HG03108 (cell line): ENCODE results near the gene SNAPC4.
"Not testable (repeated sequence)": the region's sequence is repeated elsewhere in the genome, so short reads cannot be mapped to it uniquely, and the experiment has no call there.

Source experiments
- ATAC-seq: cut with Tn5 transposase; IDR thresholded peaks from one replicate; pipeline ENCODE4 v1.9.1; 2021; ENCODE audit warnings: moderate library complexity; ENCODE audit not compliant: unreplicated experiment

SNAPC4 gene

DNA sequence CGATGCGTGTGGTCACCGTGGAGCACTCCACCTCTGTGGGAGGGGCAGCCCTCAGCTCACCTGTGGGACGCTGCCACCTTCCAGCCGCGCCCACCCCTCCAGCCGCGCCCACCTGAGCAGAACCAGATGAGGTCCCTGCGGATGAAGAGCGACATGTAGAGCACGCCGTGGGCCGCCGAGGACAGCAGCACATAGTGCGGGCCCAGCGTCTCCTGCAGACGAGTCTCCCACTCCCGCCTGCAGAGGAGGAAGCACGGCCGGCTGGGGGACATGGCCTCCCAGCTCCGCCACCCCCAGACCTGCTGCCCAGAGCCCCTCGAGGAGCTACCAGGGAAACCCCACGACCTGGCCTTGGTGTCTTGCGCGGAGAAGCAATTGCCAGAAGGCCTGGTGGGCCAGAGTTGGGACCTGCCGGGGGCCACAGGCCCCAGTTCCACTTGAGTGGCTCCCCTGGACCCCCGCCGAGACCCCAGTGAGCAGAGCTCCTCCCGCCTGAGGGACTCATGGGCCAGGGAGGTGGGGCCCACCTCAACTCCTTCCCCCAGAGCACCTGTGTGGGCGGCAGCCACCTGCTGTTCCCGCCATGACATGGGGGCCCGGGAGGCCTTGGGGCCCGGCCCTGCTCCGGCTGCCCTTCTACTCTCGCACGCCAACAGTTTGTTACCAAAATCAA, 33.2 kb upstream of the SNAPC4 start:
- ATAC-seq, result no peak

GRCh38 chr9:136432591-136432990, 32.6 kb upstream of the SNAPC4 start:
- ATAC-seq, result no peak

GRCh38 chr9:136431782-136432350, 31.9 kb upstream of the SNAPC4 start:
- ATAC-seq, result no peak

DNA sequence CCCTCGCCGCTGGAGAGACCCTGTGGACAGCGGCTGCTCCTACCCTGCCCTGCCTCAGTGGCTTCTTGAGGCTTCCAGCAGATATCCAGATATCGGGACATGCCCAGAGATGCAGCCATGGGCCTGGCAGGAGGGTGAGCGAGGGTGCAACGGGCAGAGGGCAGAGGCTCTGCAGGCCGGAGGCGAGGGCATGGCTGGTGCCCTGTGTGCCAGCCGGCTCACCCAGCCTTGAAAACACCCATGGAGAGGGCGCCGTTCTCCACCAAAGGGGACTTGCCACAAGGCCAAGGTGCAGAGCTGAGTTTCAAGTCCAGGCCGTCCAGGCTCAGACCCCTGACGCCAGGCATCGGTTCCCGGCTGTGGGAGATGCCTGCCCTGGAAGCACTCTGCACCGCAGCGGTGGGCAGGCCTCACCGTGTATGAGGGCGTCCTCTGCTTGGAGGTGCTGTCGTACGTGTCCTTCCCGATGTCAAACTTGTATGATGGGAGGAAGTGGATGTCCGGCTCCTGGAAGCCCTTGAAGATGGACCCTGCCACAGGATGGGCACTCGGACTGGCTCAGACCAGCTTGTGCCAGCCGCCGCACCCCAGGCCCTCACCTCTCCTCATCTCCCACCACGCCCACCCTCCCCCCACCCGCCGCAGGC, 30.7 kb upstream of the SNAPC4 start:
- ATAC-seq, result no peak

DNA sequence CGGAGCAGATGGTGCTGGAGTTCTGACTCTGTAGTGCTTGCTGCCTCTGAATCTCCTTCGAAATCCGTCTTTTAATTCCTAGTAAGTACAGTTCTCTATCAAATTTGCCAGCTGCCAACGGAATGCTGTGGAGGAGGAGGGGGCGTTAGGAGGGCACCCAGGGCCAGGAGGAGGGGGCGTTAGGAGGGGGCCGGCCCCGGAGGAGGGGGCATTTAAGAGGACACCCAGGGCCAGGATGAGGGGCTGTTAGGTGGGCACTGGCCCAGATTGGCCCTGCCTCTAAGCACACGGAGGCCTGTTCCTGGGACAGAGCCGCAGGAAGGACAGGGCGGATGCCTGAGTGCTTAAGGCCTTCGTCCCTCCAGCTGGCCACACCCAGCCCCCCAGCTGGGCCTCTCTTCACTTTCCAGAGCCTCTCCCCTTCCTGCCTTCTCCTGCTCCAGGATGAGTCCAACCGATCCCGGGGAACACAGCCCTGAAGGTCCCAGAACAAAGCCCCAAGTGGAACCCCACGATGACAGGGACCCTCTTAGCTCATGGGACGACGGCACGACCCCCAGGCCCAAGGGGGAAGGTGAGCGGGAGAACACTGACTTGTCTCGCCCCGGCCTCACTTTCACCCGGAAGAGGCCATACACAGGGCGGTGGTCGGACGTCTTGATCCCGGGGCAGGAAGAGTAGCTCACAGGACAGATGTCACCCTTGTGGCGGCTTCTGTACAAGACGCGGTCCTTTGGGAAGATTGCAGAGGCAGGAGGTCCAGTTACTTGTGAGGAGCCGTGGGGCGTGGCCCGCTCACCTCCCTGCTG, 29.9 kb upstream of the SNAPC4 start:
- no peak for ATAC-seq

- no peak for ATAC-seq
Measured at GRCh38 chr9:136429075-136429628, 29.2 kb upstream of the SNAPC4 start.

- ATAC-seq, result no peak
Measured at GRCh38 chr9:136426787-136427186, 26.8 kb upstream of the SNAPC4 start.

DNA sequence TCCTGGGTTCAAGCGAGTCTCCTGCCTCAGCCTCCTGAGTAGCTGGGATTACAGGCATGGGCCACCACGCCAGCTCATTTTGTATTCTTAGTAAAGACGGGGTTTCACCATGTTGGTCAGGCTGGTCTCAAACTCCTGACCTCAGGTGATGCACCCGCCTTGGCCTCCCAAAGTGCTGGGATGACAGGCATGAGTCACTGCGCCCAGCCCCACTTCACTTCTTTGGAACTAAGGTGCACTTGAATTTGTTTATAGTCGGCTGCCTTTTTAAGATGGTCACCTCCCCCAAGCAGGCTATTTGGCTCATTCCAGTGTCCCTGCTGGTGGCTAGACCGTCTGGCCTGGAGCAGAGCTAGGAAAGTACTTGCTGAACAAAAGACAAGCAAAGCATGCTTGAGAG, 25.4 kb upstream of the SNAPC4 start:
- not testable (repeated sequence) for ATAC-seq

DNA sequence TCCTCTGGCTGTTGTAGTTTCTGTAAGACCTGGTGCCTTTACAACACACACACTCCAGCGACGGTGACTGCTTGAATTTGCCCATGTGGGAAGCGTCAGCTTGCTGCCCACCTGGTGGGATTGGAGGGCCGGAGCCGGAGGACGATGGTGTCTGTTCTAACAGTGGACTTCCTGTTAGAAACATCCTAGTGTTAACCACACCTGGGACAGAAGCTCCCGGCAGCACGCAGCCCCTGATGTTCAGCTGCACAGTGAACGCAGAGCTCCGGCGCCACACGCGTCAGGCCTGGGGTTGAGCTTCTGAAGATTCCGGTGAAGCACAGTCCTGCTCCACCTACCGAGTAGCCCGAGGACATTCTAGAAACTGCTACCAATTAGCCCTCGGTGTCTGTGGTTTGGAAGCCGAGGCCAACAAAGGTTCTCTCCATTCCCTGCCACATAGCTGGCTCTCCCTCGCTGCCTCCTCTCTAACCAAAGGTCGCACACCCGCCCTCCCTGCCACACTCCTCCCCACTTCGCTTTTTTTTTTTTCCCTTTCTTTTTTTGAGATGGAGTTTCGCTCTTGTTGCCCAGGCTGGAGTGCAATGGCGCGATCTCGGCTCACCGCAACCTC, 24.9 kb upstream of the SNAPC4 start:
- no peak for ATAC-seq

DNA sequence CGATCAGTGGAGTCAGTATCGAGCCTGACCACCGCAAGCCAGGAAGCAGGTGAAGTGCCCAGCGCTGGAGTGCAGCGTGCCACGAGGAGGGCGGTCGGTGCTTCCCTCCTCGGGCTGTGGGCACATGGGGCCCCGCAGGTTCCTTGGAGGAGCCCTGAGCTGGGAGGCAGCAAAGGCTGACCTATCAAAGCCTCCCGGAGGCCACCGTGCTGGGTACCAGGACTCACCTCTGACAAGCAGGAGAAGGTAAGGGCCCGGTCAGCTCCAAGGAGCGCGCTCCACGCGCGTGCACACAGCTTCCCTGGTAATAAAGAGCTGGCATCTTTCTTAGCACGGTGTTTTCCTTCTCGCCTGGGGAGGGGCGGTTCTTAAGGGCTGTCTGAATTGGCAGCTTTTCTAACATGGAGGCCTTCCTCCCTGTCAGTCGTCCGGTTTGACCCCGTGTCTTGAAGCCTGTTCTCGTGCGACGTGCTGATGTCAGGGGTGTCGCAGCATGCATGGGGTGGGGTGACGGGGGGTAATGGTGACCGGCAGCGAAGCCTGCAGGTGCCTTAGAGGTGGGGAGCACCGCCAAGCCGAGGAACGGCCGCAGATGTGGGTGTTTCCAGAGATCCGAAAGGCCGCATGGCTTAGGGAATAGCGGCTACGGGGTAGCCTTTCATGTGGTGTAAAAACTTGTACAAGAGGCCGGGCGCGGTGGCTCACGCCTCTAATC, 23.6 kb upstream of the SNAPC4 start:
- no peak for ATAC-seq

DNA sequence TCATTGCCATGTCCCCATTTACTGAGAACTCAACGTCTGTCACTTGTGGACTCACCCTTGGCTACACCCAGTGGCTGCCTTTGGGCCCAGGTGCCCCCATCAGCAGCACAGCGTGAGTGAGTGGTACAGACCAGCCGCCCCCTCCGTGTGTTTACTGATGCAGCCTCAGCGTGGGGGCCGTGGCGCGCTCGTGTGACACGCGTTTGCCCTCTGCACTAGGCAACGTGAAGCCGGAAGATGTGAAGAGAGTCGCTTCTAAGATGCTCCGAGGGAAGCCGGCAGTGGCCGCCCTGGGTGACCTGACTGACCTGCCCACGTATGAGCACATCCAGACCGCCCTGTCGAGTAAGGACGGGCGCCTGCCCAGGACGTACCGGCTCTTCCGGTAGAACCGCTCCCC, 22.9 kb upstream of the SNAPC4 start:
- ATAC-seq, result no peak

DNA sequence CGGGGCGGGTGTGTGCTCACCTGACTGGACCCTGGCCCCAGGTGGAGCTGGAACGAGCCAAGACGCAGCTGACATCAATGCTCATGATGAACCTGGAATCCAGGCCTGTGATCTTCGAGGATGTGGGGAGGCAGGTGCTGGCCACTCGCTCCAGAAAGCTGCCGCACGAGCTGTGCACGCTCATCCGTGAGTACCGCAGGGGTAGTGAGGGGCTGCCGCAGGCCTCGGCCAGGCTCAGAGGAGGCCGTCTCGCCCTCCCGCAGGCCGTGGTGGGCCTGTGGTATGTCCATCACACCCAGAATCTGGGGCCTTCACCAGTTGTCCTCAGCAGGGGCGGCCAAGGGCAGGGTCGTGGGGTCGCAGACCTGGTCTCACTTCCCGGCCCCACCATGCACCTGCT, 21.8 kb upstream of the SNAPC4 start:
- no peak for ATAC-seq

DNA sequence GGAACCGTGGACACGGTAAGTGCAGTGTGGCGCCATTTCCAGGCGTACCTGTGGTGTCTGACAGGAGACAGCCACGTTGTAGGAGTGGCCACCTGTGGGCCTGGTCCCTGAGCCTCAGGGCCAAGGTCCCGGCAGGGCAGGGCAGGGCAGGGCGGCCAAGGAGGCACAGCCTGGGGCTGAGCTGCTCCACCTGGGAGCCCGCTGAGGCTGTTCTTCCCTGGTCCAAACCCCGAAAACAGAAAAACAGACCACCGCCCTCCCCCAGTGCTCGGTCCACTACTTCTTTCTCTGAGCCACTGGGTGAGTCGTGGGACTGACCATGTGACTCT, 19.1 kb upstream of the SNAPC4 start:
- ATAC-seq, result no peak

- no peak for ATAC-seq
Measured at GRCh38 chr9:136418182-136419091, 18.5 kb upstream of the SNAPC4 start.

DNA sequence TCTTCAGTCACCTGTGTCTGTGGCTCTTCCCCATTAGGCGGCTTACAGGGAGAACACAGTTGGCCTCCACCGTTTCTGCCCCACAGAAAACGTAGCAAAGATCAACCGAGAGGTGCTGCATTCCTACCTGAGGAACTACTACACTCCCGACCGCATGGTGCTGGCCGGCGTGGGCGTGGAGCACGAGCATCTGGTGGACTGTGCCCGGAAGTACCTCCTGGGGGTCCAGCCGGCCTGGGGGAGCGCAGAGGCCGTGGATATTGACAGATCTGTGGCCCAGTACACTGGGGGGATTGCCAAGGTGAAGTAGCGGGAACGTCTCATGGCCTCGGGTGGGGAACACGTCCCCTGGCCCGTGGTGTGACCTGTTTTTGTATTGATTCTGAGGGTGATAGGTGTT, 16.9 kb upstream of the SNAPC4 start:
- no peak for ATAC-seq

DNA sequence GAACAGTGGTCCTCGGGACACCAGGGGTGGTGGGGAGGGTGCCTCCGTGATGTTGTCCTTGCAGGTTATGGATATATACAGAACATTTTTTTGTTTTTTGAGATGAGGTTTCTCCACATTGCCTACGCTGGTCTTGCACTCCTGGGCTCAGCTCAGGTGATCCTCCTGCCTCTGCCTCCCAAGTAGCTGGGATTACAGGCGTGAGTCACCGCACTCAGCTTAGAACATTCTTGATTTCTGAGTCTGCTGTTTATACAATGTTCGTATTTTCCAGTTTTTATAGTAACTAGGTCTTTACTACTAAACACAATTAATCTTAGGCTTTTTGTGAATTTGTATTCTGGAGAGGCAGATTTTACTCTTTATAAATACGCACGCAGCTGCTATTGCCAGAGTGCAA, 16.5 kb upstream of the SNAPC4 start:
- no peak for ATAC-seq

DNA sequence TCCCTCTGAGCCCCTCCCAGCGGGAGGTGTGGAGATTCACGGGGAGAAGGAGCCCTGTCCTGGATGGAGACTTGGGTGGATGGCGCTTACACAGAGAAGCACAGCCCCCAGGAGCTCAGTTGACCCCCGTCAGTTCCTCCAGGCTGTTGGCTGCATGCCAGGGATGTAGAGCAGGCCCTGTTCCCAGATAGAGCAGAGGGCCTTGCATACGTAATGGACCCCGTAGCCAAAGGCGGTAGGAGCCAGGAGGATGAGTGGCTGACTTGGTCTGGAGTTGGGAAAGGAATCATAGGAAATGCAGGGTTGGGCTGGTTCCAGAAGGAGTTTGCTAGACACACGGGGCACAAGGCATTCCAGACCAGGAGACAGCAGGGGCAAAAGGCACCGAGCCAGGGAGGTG, 13.0 kb upstream of the SNAPC4 start:
- ATAC-seq, result no peak

- no peak for ATAC-seq
Measured at GRCh38 chr9:136411378-136411777, 11.4 kb upstream of the SNAPC4 start.

DNA sequence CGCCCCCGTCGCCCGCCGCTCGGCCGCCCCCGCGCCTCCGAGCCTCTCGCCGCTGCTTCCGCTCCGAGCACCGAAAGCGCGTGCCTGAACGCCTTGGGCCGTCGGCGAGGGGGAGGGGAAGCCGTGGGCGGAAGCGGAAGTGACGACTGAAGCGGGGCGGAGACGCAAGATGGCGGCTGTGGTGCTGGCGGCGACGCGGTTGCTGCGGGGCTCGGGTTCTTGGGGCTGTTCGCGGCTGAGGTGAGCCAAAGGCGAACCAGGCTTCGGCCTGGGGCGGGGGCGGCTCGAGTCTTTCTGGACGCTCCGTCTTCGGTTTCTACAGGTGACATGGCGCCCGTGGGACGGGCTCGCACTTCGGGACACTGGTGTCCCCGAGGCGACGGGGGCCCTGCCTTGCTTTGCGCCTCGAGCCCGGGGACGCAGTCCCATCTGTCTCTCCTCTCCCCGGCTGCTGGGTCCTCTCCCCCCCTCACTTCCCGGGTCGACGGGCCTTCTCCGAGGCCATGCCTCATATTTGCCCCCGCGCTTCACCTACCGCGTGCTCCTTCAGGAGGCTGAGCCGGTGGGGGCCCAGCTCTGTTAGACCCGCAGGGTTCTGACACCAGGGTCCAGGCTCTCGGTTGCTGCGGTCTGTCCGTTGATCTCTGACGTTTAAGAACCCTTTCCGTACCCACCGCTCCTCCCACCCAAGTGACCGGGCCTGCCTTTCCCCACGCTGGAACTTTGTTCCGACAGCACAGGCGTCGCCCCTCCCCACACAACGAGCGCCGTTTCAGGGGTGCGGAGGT, 10.7 kb upstream of the SNAPC4 start, which contains the start of the genes ENTR1 and PMPCA:
Gene ENTR1, minus strand, starts transcription at position 115 of the 788 bp plus-strand sequence. CDS start 217 bp downstream, outside the sequence.
Gene PMPCA, plus strand, starts transcription at position 159 of the 788 bp plus-strand sequence. Its CDS starts 11 bp downstream, at position 170.
- ATAC-seq, result peak; percentile 73
